H1 (cell line): Measurements from ENCODE around the gene CHAC2. TPM values are rescaled to one million over a fixed set of nuclear protein-coding genes. Genes with fewer than 3 reads are reported as not detected.

Experiments used
- CTCF ChIA-PET: fragments of 300-600 bp; sonication (Branson Sonifier 250); formaldehyde crosslinking; loops from one replicate; lab custom pipeline; 2021; ENCODE audit not compliant: partially characterized antibody; lab: Charles Lee
- POLR2A ChIA-PET: fragments of 300-600 bp; sonication (Branson Sonifier 250); formaldehyde crosslinking; loops from one replicate; lab custom pipeline; 2021; ENCODE audit warnings: inconsistent platforms; ENCODE audit not compliant: partially characterized antibody; lab: Charles Lee
- DNase-seq, 2 experiments: peaks; one replicate each; pipeline versions ENCODE4 v3.0.0 to v3.0.0-alpha.2; 2010 to 2022; ENCODE audit warnings: low spot score in 2 of 2, low read depth in 1 of 2, mixed read lengths in 1 of 2
- FAIRE-seq: peaks from 2 replicates; lab custom pipeline; 2011; peaks lifted over from hg19 to GRCh38; lab: Jason Lieb, UNC
- H2AFZ ChIP-seq: 2 replicates; pipeline ENCODE4 v1.8.1; 2012; ENCODE audit warnings: low read length, inconsistent platforms
- H2AK5ac ChIP-seq: 2 replicates; pipeline ENCODE4 v1.6.1; 2013; ENCODE audit warnings: low read depth, low read length
- H2BK120ac ChIP-seq: replicated peaks from 2 replicates; pipeline ENCODE3; 2013; ENCODE audit warnings: low read depth, low read length, inconsistent platforms
- H2BK12ac ChIP-seq: 2 replicates; pipeline ENCODE4 v1.6.1; 2013; ENCODE audit warnings: low read depth, low read length
- H2BK15ac ChIP-seq: 2 replicates; pipeline ENCODE4 v1.6.1; 2013; ENCODE audit warnings: low read length
- H2BK20ac ChIP-seq: 2 replicates; pipeline ENCODE4 v1.6.1; 2013; ENCODE audit warnings: low read length
- H2BK5ac ChIP-seq: 2 replicates; pipeline ENCODE4 v1.6.1; 2013; ENCODE audit warnings: low read depth, low read length
- H3K14ac ChIP-seq: 2 replicates; pipeline ENCODE4 v1.6.1; 2013; ENCODE audit warnings: inconsistent platforms; ENCODE audit not compliant: insufficient read length
- H3K18ac ChIP-seq: 2 replicates; pipeline ENCODE4 v1.6.1; 2013; ENCODE audit warnings: low read length; ENCODE audit errors: extremely low read depth
- H3K23ac ChIP-seq: 2 replicates; pipeline ENCODE4 v1.6.1; 2013; ENCODE audit warnings: inconsistent platforms; ENCODE audit not compliant: insufficient read length
- H3K23me2 ChIP-seq: 2 replicates; pipeline ENCODE4 v1.6.1; 2013; ENCODE audit warnings: low read depth, low read length
- H3K27ac ChIP-seq: 2 replicates; pipeline ENCODE4 v1.6.1; 2011; ENCODE audit warnings: low read depth, low read length, inconsistent platforms
- H3K27me3 ChIP-seq, 4 experiments: replicated peaks in 1 of 4; 1 replicate in 1 of 4; 2 replicates in 3 of 4; pipeline versions ENCODE4 v1.6.1 to v1.8.1; 2011 to 2013; ENCODE audit warnings: low read length in 3 of 4, mild to moderate bottlenecking in 3 of 4, inconsistent platforms in 2 of 4, mixed read lengths in 2 of 4, moderate library complexity in 1 of 4; ENCODE audit not compliant: control insufficient read depth in 3 of 4, insufficient read depth in 3 of 4; ENCODE audit errors: extremely low read depth in 1 of 4
- H3K36me3 ChIP-seq, 4 experiments: 2 replicates each; pipeline versions ENCODE4 v1.6.1 to v1.8.1; 2011 to 2013; ENCODE audit warnings: mild to moderate bottlenecking in 4 of 4, low read length in 3 of 4, moderate library complexity in 2 of 4, control low read depth in 1 of 4, inconsistent platforms in 1 of 4; ENCODE audit not compliant: insufficient read depth in 4 of 4, control insufficient read depth in 2 of 4
- H3K4ac ChIP-seq: replicated peaks from 2 replicates; pipeline ENCODE3; 2013; ENCODE audit warnings: low read length, low read depth, mixed read lengths, inconsistent platforms; ENCODE audit not compliant: insufficient read length
- H3K4me1 ChIP-seq, 4 experiments: replicated peaks in 1 of 4; 1 replicate in 1 of 4; 2 replicates in 3 of 4; pipeline versions ENCODE4 v1.6.1 to v1.8.1; 2011 to 2013; ENCODE audit warnings: low read length in 3 of 4, inconsistent platforms in 2 of 4, mixed read lengths in 1 of 4; ENCODE audit not compliant: insufficient read depth in 4 of 4, control insufficient read depth in 3 of 4
- H3K4me2 ChIP-seq, 2 experiments: 2 replicates each; pipeline versions ENCODE4 v1.6.1 to v1.8.1; 2011 to 2013; ENCODE audit warnings: low read depth in 2 of 2, low read length in 2 of 2, control low read depth in 1 of 2, inconsistent platforms in 1 of 2, mild to moderate bottlenecking in 1 of 2; ENCODE audit not compliant: insufficient read depth in 1 of 2
- H3K4me3 ChIP-seq, 4 experiments: fragments of 200-600, 300-600 bp in 1 of 4; sonication (generic), shearing (Covaris generic), sonication (Bioruptor Twin) in 1 of 4; 2 replicates each; pipeline versions ENCODE4 v1.5.1 to v1.8.1; 2011 to 2016; ENCODE audit warnings: low read length in 4 of 4, low read depth in 3 of 4, control low read depth in 2 of 4, inconsistent platforms in 2 of 4, mild to moderate bottlenecking in 2 of 4, mixed read lengths in 1 of 4, moderate library complexity in 1 of 4; ENCODE audit not compliant: insufficient read depth in 2 of 4; ENCODE audit errors: extremely low read depth in 1 of 4
- H3K56ac ChIP-seq: replicated peaks from 2 replicates; pipeline ENCODE3; 2013; ENCODE audit warnings: low read depth, mild to moderate bottlenecking, mixed read lengths, low read length, inconsistent platforms; ENCODE audit not compliant: insufficient read length
- H3K79me1 ChIP-seq: 2 replicates; pipeline ENCODE4 v1.6.1; 2013; ENCODE audit warnings: low read depth, low read length, control low read depth
- H3K79me2 ChIP-seq, 2 experiments: 2 replicates each; pipeline versions ENCODE4 v1.6.1 to v1.8.1; 2012 to 2013; ENCODE audit warnings: low read length in 2 of 2, mild to moderate bottlenecking in 2 of 2, inconsistent platforms in 1 of 2; ENCODE audit not compliant: insufficient read depth in 2 of 2, control insufficient read depth in 1 of 2
- H3K9ac ChIP-seq, 4 experiments: replicated peaks in 1 of 4; 1 replicate in 1 of 4; 2 replicates in 3 of 4; pipeline versions ENCODE4 v1.6.1 to v1.8.1; 2011 to 2013; ENCODE audit warnings: low read depth in 3 of 4, low read length in 3 of 4, control low read depth in 2 of 4, mild to moderate bottlenecking in 2 of 4, moderate library complexity in 2 of 4, inconsistent platforms in 1 of 4; ENCODE audit errors: extremely low read depth in 1 of 4
- H3K9me3 ChIP-seq, 2 experiments: 2 replicates each; pipeline versions ENCODE4 v1.6.1 to v1.8.1; 2012 to 2013; ENCODE audit warnings: mild to moderate bottlenecking in 2 of 2, moderate library complexity in 2 of 2, control low read depth in 1 of 2, inconsistent platforms in 1 of 2, low read depth in 1 of 2, low read length in 1 of 2, mixed read lengths in 1 of 2; ENCODE audit not compliant: insufficient read depth in 2 of 2
- H4K20me1 ChIP-seq, 2 experiments: replicated peaks in 1 of 2; 2 replicates each; pipeline versions ENCODE3 to v1.8.1; 2011 to 2013; ENCODE audit warnings: inconsistent platforms in 2 of 2, low read length in 2 of 2, mild to moderate bottlenecking in 1 of 2; ENCODE audit not compliant: insufficient read depth in 2 of 2, control insufficient read depth in 1 of 2
- H4K5ac ChIP-seq: 2 replicates; pipeline ENCODE4 v1.6.1; 2013; ENCODE audit warnings: low read length, low read depth, mixed read lengths, inconsistent platforms; ENCODE audit not compliant: insufficient read length
- H4K8ac ChIP-seq: 2 replicates; pipeline ENCODE4 v1.8.0; 2013; ENCODE audit warnings: mild to moderate bottlenecking, moderate library complexity, low read length, inconsistent platforms; ENCODE audit not compliant: insufficient read depth; ENCODE audit errors: extremely low read depth
- H4K91ac ChIP-seq: replicated peaks from 2 replicates; pipeline ENCODE3; 2013; ENCODE audit warnings: low read length, mixed read lengths, inconsistent platforms; ENCODE audit not compliant: insufficient read length
- BCL11A ChIP-seq, 2 experiments: IDR thresholded peaks; one replicate each; pipeline ENCODE4 v1.6.1; 2011; ENCODE audit warnings: low read depth in 2 of 2, low read length in 2 of 2, mild to moderate bottlenecking in 2 of 2
- CBX5 ChIP-seq: fragments of 300-800, 300-1000 bp; sonication (generic); IDR thresholded peaks from 2 replicates; pipeline ENCODE4 v1.7.1; 2016; ENCODE audit warnings: antibody characterized with exemption, low read length, low read depth
- CHD1 ChIP-seq: IDR thresholded peaks from 2 replicates; pipeline ENCODE4 v1.6.1; 2012; ENCODE audit warnings: low read depth, low read length, improper control_type of control experiment
- CREB1 ChIP-seq: IDR thresholded peaks from 2 replicates; pipeline ENCODE4 v1.6.1; 2012; ENCODE audit warnings: inconsistent platforms
- POU5F1 ChIP-seq: IDR thresholded peaks from 2 replicates; pipeline ENCODE4 v1.6.1; 2011; ENCODE audit warnings: low read depth, mild to moderate bottlenecking, low read length, moderate library complexity
- TAF1 ChIP-seq: IDR thresholded peaks from 2 replicates; pipeline ENCODE4 v1.6.1; 2011; ENCODE audit warnings: mild to moderate bottlenecking, low read depth, low read length
- TBP ChIP-seq: IDR thresholded peaks from 2 replicates; pipeline ENCODE4 v1.6.1; 2011; ENCODE audit warnings: low read depth, low read length, improper control_type of control experiment
- ZNF274 ChIP-seq: IDR thresholded peaks from 2 replicates; pipeline ENCODE4 v1.7.0; 2012; ENCODE audit warnings: low read length, borderline replicate concordance; ENCODE audit errors: extremely low read depth
- WGBS, 2 experiments: shearing (Covaris generic) in 1 of 2; methylation state at CpG; one replicate each; pipeline versions ENCODE4 v1.1.6 to v1.1.7; 2013 to 2015; ENCODE audit warnings: low lambda C conversion rate in 2 of 2, mixed read lengths in 2 of 2, inconsistent platforms in 1 of 2, low coverage in 1 of 2, missing lambda C conversion rate in 1 of 2; ENCODE audit not compliant: insufficient replicate concordance in 2 of 2, insufficient coverage in 1 of 2, insufficient read length in 1 of 2; ENCODE audit errors: extremely low coverage in 1 of 2, missing lambda C conversion rate in 1 of 2; 5-methylcytosine and 5-hydroxymethylcytosine counted together
- long read RNA-seq, 2 experiments: library from RNA in 1 of 2; library from capped mRNA in 1 of 2; stranded (forward); transcript quantifications; one replicate each; pipeline ENCODE4 v2.0.0, GENCODE V29; 2021; ENCODE audit warnings: inconsistent platforms in 1 of 2
- polyA minus RNA-seq, 3 experiments: library from RNA; depleted of rRNA, polyadenylated mRNA; stranded (reverse); fragments of >200 nt; gene quantifications; 1 replicate in 2 of 3; 2 replicates in 1 of 3; pipeline ENCODE4 v1.2.3, GENCODE V29; 2011
- polyA plus RNA-seq, 7 experiments: library from polyadenylated mRNA; depleted of rRNA in 3 of 7; stranded (reverse) in 5 of 7; unstranded in 2 of 7; fragments of >200 nt in 5 of 7; fragments of 200-250 nt in 2 of 7; gene quantifications; 1 replicate in 5 of 7; 2 replicates in 1 of 7; 4 replicates in 1 of 7; pipeline versions ENCODE4 v1.2.1 to v1.2.3, GENCODE V29; 2011 to 2013; ENCODE audit warnings: missing spikeins in 2 of 7, mixed read lengths in 2 of 7
- total RNA-seq: library from RNA; stranded (reverse); fragmentation: NEBNext Ultra II Directional; extraction: Animal tissue kit (Norgen Biotek cat#: 25700); gene quantifications from 2 replicates; pipeline ENCODE4 v1.2.1, GENCODE V29; 2021

Gene CHAC2
- 11.2 and 11.7 TPM in 2 replicates for total RNA-seq
- polyA plus RNA-seq (2011; rRNA removed): 3.6 and 5.4 TPM in 2 replicates
- polyA plus RNA-seq (2011; cell fraction: cytosol; rRNA removed): 7.3 TPM
- 2.1 TPM for polyA plus RNA-seq (2011; cell fraction: nucleus; rRNA removed)
- polyA plus RNA-seq (2012, experiment 1 of 2): 5.9 to 9.1 TPM (median 6.4 TPM) in 4 replicates
- 3.5 TPM for polyA plus RNA-seq (2012, experiment 2 of 2)
- 5.9 TPM for polyA plus RNA-seq (2013, experiment 1 of 2)
- 5.3 TPM for polyA plus RNA-seq (2013, experiment 2 of 2)
- polyA minus RNA-seq (2011; rRNA and poly(A)+ RNA removed): 1.8 and 2.0 TPM in 2 replicates
- 2.0 TPM for polyA minus RNA-seq (2011; cell fraction: cytosol; rRNA and poly(A)+ RNA removed)
- polyA minus RNA-seq (2011; cell fraction: nucleus; rRNA and poly(A)+ RNA removed): 2.7 TPM
- long read RNA-seq, experiment 1, transcript CHAC2-201 (3 exons, 1,321 nt): major isoform, 15 of 23 reads
- long read RNA-seq, experiment 1, partial matches to known transcripts: 0 of 23 reads
- long read RNA-seq, experiment 1, other reads (novel, unspliced or antisense): 8 of 23 reads
- long read RNA-seq, experiment 2, transcript CHAC2-201 (3 exons, 1,321 nt): major isoform, 43 of 48 reads
- long read RNA-seq, experiment 2, partial matches to known transcripts: 0 of 48 reads
- long read RNA-seq, experiment 2, other reads (novel, unspliced or antisense): 5 of 48 reads

- FAIRE-seq (peak; percentile 39), DNase-seq (peak in 1 of 2 experiments; percentile 89)
- POLR2A ChIA-PET: interaction anchor here (0.9 to 11.3 kb wide), 11 partner anchors 9 to 180 kb away, joined by 3 to 124 read pairs (median 3); partner anchors contain the start of genes ASB3, ERLEC1 and GPR75
- TF ChIP-seq TBP (peak; percentile 14; the same call in 1 of the 2 replicates), BCL11A (IDR thresholded peaks at IDR 0.05; ENCODE audit: low read depth in 2 of 2, low read length in 2 of 2) (no peak), CREB1 (no peak), ZNF274 (no peak), CBX5 (no peak), TAF1 (peak; percentile 87), POU5F1 (no peak), CHD1 (no peak)
These were observed at the start of gene CHAC2 for GRCh38 chr2:53767405-53768241. Gene CHAC2 (plus strand): TSS chr2:53767804. CDS start chr2:53767887, 83 bp downstream.

More at GRCh38 chr2:53767405-53768241, at the start of gene CHAC2:
- Histone ChIP-seq H3K4me3 (peak within 1 kb of the TSS; percentile 68 to 91 (median 76)), H3K27ac (peak within 1 kb of the TSS; percentile 72), H3K36me3 (peaks cover 0 to 7% (median 4%) of the 10 kb centered on the region in 4 experiments; a peak in 4 of 8 replicates), H2BK15ac (no peak within 1 kb of the TSS), H3K9ac (peak within 1 kb of the TSS; percentile 71 to 92 (median 86)), H3K79me1 (no peaks in the 10 kb centered on the region), H3K79me2 (peaks cover 0 to 29% of the 10 kb centered on the region in 2 experiments; a peak in 2 of 4 replicates), H3K4ac (peak within 1 kb of the TSS; percentile 10), H3K4me1 (peaks cover 0 to 3% (median 0%) of the 10 kb centered on the region in 4 experiments; a peak in 1 of 7 replicates), H3K23me2 (peaks cover 2% of the 10 kb centered on the region; the same call in 1 of the 2 replicates), H2BK20ac (no peak within 1 kb of the TSS), H3K9me3 (no peaks in the 10 kb centered on the region), H3K56ac (peak within 1 kb of the TSS; percentile 87), H4K8ac (peak within 1 kb of the TSS; percentile 77), H3K18ac (peak within 1 kb of the TSS; percentile 17), H4K5ac (peak within 1 kb of the TSS; percentile 96), H2BK12ac (no peak within 1 kb of the TSS), H3K27me3 (no peaks in the 10 kb centered on the region), H4K91ac (peak within 1 kb of the TSS; percentile 12), H4K20me1 (peaks cover 3 to 4% of the 10 kb centered on the region in 2 experiments), H2BK120ac (no peak within 1 kb of the TSS), H3K14ac (no peak within 1 kb of the TSS), H2AK5ac (no peak within 1 kb of the TSS), H2BK5ac (peak within 1 kb of the TSS; percentile 92; the same call in 1 of the 2 replicates), H3K23ac (no peak within 1 kb of the TSS), H2AFZ (peak within 1 kb of the TSS; percentile 81), H3K4me2 (peak within 1 kb of the TSS; percentile 61 to 85)
- 2% methylated on average over 42 of the region's 46 CpGs; no CpG with 5 or more reads in 1 of the 2 experiments for WGBS, 2 experiments
- CTCF ChIA-PET: interaction anchor here (0.9 to 1.9 kb wide), 4 partner anchors 10 to 87 kb away, joined by 3 to 7 read pairs (median 4); no protein-coding TSS in a partner anchor
